ENCODE measurements around the gene PRPF38A.

Gene PRPF38A

DNA sequence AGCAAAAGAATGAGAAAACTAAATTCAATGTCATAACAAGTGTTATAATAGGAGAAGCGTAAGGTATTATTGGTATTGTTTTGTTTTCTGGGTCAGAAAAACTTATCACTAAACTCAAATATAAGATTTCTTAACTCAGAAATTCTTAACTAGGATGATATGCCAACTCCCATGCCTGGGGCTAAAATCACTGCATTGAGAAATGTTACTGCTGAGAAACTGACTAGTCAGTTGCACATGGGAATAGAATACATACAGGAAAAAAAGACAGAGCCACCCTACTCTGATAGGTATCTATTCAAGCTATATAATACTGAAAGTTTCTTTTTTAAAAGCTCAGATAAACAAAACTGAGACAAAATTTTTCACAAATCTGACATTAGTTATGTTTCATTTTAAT, 56.3 kb downstream of the PRPF38A start:
- in situ Hi-C loops (cut with HindIII; ENCODE audit: low sequenced_read_pairs): no loop called here

DNA sequence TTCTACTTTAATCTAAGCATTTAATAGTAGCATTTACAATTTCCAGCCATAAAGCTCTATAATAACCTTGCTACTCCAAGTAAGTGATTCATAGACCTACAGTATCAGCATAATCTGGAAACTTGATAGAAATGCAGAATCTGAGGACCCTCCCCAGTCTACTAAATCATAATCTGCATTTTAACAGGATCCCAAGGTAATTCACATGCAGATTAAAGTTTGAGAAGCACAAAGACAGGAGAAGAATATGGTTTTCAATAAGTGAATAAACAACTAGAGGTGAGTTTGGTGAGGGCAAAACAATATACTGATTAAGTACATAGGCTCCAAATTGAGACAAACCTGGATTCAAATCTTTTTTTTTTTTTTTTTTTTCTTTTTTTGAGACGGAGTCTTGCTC, 57.4 kb downstream of the PRPF38A start:
- in situ Hi-C loops (cut with HindIII; ENCODE audit: low sequenced_read_pairs): no loop called here

DNA sequence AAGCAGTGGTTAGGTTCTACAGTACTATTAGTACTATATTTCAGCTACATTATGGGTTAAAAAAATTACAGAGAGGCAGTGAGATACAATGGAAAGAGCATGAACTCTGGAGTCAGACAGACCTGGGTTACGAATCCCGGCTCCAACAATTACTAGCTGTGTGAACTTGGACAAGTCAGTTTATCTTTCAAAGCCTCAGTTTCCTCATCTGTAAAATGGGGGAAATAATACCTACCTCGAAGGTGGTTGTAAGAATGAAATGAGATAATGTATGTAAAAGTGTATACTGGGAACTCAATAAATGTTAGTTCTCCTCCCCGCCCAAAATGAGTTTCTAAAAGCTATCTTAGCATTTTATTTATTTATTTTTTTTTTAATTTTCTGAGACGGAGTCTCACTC, 59.5 kb downstream of the PRPF38A start:
- in situ Hi-C loops (cut with HindIII; ENCODE audit: low sequenced_read_pairs): no loop called here

DNA sequence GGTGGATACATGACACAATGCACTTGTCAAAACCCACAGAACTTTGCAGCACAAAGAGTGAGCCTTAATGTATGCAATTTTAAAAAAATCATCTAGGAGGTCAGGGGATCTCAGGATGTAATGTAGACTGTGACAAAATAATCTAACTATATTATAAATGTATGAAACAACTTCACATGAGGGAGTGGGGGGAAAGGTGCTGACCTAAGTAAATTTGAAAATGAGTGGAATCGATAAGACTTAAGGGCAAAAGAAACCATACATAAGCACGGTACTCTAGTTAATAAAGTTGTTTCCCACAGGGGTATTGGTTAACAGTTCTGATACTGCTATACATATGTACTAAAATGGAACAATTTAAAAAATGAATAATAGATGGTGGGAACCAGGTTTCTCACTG, 64.7 kb downstream of the PRPF38A start:
- in situ Hi-C loops (cut with HindIII; ENCODE audit: low sequenced_read_pairs): no loop called here

All from DLD1 (cell line).